ENCODE results near the gene TSPAN9.

Gene TSPAN9, protein sequence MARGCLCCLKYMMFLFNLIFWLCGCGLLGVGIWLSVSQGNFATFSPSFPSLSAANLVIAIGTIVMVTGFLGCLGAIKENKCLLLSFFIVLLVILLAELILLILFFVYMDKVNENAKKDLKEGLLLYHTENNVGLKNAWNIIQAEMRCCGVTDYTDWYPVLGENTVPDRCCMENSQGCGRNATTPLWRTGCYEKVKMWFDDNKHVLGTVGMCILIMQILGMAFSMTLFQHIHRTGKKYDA

DNA sequence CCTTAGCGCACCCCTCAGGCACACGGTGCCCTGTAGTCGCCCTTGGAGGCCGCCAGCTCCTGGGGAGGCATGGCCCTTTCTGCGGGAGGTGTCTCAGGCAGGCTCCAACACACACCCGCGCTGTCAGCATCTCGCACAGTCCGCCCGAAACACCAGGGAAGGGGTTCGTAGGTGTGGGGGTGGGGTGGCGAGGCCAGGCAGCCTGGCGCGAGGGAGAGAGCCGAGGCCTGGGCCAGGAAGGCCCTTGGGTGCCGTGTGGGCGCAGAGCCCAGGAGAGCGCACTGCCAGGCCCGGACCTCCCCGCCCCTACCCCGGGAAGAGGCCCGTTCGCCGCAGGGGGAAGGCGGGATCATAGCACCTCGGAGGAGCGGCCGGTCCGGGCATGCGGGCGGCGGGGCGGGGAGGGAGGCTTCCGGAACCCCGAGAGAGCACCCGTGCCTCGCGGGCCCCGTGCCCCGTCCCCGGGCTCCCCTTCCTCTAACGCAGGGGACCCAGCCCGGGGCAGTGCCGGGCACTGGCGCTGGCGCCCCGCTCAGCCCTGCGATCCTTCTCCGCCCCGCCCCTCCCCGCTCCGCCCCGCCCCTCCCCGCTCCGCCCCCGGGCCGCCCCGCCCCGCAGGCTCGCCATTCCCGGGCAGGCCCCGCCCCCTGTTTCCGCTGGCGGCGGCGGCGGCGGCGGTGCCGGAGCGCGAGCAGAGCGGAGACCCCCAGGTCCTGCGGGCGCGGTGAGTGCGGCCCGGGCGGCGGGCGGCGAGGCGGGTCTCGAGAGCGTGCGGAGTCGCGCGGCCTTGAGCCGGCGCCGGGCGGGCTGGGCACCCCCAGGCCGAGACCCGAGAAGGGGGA lies at the start of gene TSPAN9:
Gene TSPAN9, plus strand, starts transcription at position 650 of the 842 bp plus-strand sequence. CDS start 123,815 bp downstream, outside the sequence.
- DNase-seq = peak; percentile 58 to 65

GRCh38 chr12:3028108-3028507 lies 49.1 kb upstream of the TSPAN9 start:
- no peak for DNase-seq

- no peak for DNase-seq
These were observed 46.3 kb upstream of the TSPAN9 start for GRCh38 chr12:3030821-3031429.

- DNase-seq = no peak
These were observed 45.0 kb upstream of the TSPAN9 start for GRCh38 chr12:3032161-3032560.

DNA sequence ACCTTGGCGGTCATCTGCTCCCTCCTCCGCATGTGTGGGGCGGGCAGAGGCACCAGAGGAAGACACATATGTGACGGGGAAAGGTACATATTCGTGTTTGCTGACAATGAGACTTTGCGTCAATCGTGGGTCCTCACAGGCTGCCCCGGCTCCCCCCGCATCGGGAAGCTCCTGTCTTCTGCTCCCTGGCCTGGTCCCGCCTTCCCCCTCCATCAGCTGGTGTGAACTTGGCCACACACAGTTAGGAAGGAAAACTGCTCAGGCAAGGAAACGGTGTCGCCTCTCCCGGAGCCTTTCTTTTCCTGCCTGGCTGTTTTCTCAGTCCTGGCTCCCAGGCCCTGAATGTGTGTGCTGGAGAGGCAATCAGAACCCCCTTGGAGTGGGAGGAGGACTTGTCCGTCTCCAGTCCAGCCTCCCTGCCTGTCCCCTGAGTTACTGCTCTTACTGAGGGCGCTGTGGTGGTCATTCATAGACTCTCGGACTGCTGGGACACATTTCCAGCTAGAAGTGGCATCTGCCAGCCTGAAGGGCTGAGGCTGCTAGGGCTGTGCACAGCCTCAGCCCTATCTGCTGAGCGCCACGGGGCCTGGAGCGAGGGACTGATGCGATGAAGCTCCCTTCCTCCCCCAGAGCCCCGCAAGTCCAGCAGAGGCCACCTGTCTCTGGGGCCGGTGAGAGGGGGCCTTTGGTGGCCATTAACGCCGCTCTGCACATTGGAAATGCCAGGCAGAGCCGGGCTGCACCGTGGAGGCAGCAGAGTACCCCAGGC lies 44.2 kb upstream of the TSPAN9 start:
- DNase-seq = no peak

DNA sequence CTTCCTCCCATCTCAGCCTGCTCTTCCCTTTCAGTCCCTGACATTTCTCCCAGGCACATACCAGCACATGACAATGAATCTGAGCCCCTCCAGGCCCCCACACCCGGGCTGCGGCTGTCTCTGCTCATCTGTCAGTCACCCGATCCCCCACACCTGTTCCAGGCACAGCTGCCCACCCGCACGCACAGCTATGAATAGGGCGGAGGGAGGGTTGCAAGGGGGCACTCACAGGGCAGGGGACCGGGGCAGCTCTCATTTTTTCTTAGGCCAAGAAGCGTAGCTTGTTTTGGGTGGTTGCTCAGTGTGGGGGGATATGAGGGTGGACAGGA lies 43.7 kb upstream of the TSPAN9 start:
- DNase-seq = no peak

DNA sequence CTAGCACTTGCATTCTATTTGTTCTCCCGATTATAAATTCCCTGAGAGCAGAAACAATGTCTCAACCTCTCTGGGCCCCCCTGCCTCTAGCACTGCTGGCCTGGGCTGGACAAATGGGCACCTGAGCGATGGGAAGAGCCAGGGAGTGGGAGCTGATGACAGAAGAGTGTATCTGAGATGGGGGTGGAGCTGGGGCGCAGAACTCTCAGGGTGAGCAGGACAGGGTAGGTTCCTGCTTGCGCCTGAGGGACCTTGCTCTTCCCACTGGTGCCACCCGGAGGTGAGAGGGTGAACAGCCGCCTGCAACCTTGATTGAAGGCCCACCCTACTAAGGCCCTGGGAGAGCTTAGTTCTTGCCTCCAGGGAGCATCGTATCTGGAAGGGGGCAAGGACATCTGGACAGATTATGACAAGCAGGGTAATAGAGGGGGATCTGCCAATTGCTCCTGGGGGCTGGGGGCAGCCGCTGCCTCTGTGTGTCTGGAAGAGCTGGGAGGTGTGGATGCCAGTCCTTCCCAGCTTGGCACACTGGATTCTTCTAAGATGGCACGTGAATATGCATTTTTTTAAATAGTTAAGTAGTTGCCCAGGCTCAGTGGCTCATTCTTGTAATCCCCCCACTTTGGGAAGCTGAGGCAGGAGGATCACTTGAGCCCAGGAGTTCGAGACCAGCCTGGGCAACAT lies 43.0 kb upstream of the TSPAN9 start:
- DNase-seq = peak; percentile 49 to 63

DNA sequence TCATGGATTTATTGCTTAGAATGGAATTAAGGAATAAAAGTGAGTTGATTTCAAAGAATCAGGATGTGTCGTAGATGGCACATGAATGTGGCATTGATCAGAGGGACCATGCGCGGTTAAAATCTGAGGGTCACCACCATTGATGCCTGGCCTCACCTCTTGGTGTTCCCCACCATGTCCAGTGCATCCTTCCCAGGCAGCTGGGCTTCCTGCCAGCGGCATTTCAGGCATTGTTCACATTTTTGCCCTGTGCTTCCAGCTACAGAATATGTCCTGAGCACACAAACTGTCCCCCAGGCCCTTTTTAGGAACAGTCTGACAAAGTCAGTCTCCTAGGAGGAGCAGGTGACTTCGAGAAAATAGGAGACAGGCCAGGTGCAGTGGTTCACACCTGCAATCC lies 42.0 kb upstream of the TSPAN9 start:
- no peak for DNase-seq

- DNase-seq = no peak
These were observed 41.1 kb upstream of the TSPAN9 start for GRCh38 chr12:3035815-3036702.

GRCh38 chr12:3036901-3037600 lies 40.1 kb upstream of the TSPAN9 start:
- DNase-seq = no peak

- no peak for DNase-seq
These were observed 39.0 kb upstream of the TSPAN9 start for GRCh38 chr12:3038166-3038565.

DNA sequence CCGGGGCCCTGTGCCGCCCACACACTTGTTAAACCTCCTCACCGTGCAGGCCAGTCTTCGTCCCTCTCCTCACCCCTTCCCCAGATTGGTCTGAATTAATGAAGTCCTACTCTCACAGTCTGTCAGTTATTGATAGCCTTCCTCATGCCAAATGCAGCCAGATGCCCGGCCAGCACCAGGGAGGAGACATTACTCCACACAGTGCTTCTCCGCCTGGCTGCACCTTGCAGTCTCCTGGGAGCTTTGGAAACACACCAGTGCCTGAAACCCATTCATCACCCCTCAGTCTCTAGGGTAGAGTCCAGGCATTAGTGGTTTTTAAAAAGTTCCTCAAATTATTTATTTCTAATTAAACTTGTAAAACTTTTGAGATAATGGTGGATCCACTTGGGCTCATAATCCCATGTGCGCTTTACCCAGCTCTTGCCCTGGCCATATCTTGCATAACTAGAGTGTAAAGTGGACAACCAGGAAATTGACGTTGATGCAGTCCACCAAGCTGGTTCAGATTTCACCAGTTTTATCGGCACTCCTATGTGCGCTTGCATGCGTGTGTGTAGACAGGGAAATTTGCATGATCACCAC lies 38.2 kb upstream of the TSPAN9 start:
- DNase-seq = no peak

- no peak for DNase-seq
These were observed 37.0 kb upstream of the TSPAN9 start for GRCh38 chr12:3040026-3040656.

DNA sequence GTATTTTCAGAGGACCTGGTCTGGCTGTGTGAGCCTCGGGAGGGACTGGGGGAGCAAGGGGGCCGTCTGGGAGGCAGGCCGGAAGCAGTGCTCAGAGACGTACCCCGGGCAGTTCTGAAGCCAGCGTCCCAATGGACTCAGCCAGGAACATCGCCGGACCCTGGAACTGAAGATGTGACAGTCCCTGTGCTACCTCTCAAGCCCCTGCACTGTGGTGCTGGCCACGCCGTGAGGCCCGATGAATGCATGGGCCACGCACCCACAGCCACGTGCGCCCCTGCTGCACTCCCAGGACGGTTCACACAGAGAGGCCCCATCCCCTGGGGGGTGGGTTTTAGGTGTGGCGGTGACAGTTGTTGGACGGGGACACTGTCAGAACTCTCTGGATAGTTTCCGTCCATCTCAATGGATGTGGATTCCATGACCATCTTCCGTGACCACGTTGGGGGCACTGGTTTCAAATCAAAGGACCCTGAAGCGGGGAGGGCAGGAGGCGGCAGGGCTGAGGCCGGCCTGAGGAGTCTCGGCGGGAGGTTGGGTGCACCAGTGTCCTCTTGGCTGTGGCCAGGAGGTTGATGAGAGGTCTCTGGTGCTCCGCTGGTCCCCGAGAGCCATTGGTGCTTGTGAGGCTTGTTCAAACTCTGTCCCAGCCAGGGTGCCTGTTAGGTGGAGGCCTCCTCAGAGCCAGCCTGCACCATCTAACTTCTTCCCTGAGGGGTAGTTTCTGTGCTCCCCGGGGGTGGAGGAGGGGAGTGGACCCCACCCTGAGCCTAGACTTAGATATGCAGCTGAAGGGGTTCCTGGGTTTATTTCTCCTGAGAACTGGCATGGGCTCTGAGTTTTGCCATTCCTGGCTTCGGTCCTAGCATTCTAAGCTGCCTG lies 36.3 kb upstream of the TSPAN9 start:
- no peak for DNase-seq

DNA sequence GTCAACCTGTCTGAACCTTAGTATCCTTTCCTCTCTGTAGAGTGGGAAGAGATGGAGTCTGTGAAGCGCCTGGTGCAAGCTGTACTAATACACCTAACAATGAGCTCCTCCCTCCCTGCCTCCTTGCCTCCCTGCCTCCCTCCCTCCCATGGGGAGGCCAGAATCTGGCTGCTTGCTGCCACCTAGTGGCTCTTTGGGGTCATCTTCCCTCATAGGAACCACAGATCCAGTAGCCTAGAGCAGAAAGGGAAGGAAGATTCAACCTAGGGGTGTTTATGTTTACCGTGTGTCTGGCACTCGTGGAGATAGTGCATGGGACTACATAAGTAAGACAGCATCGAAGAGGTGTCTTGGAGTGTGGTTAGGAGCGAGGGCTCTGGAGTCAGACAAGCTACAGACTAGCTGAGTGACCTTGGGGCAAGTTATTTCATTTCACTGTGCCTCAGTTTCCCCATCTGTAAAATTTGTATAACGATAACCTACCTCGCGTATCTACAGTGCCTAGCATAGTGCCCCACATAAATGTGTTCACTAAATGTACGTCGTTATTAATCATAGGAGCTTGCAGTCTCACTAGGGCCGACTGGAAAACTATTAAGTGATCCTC lies 35.5 kb upstream of the TSPAN9 start:
- peak; percentile 75 to 82 for DNase-seq

GRCh38 chr12:3042394-3042793 lies 34.8 kb upstream of the TSPAN9 start:
- DNase-seq = no peak

GRCh38 chr12:3042826-3043225 lies 34.4 kb upstream of the TSPAN9 start:
- no peak for DNase-seq

GRCh38 chr12:3043406-3043805 lies 33.8 kb upstream of the TSPAN9 start:
- DNase-seq = no peak

All from NCI-H2081 (cell line).